ENCODE results near the gene ADAT2. TPM values are rescaled to one million over a fixed set of nuclear protein-coding genes. Genes with fewer than 3 reads are reported as not detected.
A peak's percentile ranks its signal among the peaks of the same experiment; 100 is the strongest.

Gene ADAT2
- total and polyA plus RNA-seq, 12 donors, result 0.61 to 18.6 (median 6.3) TPM

- 49 to 60% (median 52%) methylated on average over 6 of the region's 6 CpGs for WGBS, 4 donors
- peak in 2 of 7 donors; percentile 13 to 24 for DNase-seq
- no peaks in the 10 kb centered on the region for H3K36me3 ChIP-seq (replicated peaks in 1 of 2)
- H3K9me3 ChIP-seq (replicated peaks in 1 of 3), result no peaks in the 10 kb centered on the region
- no peak overlapping the region for H3K4me3 ChIP-seq
- no peak overlapping the region for H3K27ac ChIP-seq
- intact Hi-C loops (cut with DNase I), result no loop called here
- no peak for TF ChIP-seq POLR2A (IDR thresholded peaks at IDR 0.05)
- TF ChIP-seq, protein P1, sequence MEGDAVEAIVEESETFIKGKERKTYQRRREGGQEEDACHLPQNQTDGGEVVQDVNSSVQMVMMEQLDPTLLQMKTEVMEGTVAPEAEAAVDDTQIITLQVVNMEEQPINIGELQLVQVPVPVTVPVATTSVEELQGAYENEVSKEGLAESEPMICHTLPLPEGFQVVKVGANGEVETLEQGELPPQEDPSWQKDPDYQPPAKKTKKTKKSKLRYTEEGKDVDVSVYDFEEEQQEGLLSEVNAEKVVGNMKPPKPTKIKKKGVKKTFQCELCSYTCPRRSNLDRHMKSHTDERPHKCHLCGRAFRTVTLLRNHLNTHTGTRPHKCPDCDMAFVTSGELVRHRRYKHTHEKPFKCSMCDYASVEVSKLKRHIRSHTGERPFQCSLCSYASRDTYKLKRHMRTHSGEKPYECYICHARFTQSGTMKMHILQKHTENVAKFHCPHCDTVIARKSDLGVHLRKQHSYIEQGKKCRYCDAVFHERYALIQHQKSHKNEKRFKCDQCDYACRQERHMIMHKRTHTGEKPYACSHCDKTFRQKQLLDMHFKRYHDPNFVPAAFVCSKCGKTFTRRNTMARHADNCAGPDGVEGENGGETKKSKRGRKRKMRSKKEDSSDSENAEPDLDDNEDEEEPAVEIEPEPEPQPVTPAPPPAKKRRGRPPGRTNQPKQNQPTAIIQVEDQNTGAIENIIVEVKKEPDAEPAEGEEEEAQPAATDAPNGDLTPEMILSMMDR (IDR thresholded peaks at IDR 0.05), result no peak
- H3K4me1 ChIP-seq (replicated peaks in 1 of 2), result no peaks in the 10 kb centered on the region
- H3K27me3 ChIP-seq, result no peaks in the 10 kb centered on the region
Measured at GRCh38 chr6:143400258-143401067, 50.0 kb downstream of the ADAT2 start.

GRCh38 chr6:143399775-143400174 is 50.7 kb downstream of the ADAT2 start:
- H3K36me3 ChIP-seq (replicated peaks in 1 of 2), result no peaks in the 10 kb centered on the region
- H3K4me1 ChIP-seq (replicated peaks in 1 of 2), result no peaks in the 10 kb centered on the region
- TF ChIP-seq, protein P1 (IDR thresholded peaks at IDR 0.05), result no peak
- TF ChIP-seq POLR2A (IDR thresholded peaks at IDR 0.05), result no peak
- H3K4me3 ChIP-seq, result no peak overlapping the region
- no peaks in the 10 kb centered on the region for H3K27me3 ChIP-seq
- intact Hi-C loops (cut with DNase I), result no loop called here
- DNase-seq, result no peak
- WGBS, 4 donors, result 66 to 73% (median 70%) methylated on average over 7 of the region's 7 CpGs
- no peaks in the 10 kb centered on the region for H3K9me3 ChIP-seq (replicated peaks in 1 of 3)
- no peak overlapping the region for H3K27ac ChIP-seq

DNA sequence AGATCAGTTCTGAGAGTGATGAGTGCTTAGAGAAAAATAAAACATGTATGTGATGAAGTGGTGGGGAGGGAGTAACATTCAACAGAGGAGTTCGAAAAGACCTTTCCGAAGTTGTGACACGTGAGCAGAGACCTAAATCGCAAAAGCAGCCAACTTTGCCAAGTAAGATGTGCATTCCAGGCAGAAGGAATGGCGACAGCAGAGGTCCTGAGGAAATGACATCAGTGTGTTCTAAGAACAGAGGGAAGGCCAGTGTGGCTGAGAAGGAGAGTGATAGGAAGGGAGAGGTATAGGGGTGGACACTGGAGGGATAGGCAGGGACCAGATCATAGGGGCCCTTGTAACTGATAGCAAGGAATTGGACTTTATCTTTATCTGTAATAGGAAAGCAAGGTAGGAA is 51.3 kb downstream of the ADAT2 start:
- H3K27me3 ChIP-seq, result no peaks in the 10 kb centered on the region
- TF ChIP-seq POLR2A (IDR thresholded peaks at IDR 0.05), result no peak
- TF ChIP-seq, protein P1 (IDR thresholded peaks at IDR 0.05), result no peak
- H3K4me1 ChIP-seq (replicated peaks in 1 of 2), result no peaks in the 10 kb centered on the region
- H3K4me3 ChIP-seq, result no peak overlapping the region
- WGBS, 4 donors, result 76 to 82% (median 79%) methylated on average over 5 of the region's 5 CpGs
- no peaks in the 10 kb centered on the region for H3K36me3 ChIP-seq (replicated peaks in 1 of 2)
- no peak overlapping the region for H3K27ac ChIP-seq
- DNase-seq, result no peak
- intact Hi-C loops (cut with DNase I), result no loop called here
- H3K9me3 ChIP-seq (replicated peaks in 1 of 3), result no peaks in the 10 kb centered on the region

GRCh38 chr6:143397227-143398222 is 53.0 kb downstream of the ADAT2 start:
- Histone ChIP-seq H3K4me3 (no peak overlapping the region), H3K36me3 (replicated peaks in 1 of 2) (no peaks in the 10 kb centered on the region), H3K27me3 (no peaks in the 10 kb centered on the region), H3K27ac (no peak overlapping the region), H3K9me3 (replicated peaks in 1 of 3) (no peaks in the 10 kb centered on the region), H3K4me1 (replicated peaks in 1 of 2) (no peaks in the 10 kb centered on the region)
- intact Hi-C loops (cut with DNase I), result no loop called here
- no peak for TF ChIP-seq POLR2A (IDR thresholded peaks at IDR 0.05)
- TF ChIP-seq, protein P1 (IDR thresholded peaks at IDR 0.05), result no peak
- 70 to 77% (median 73%) methylated on average over 16 of the region's 16 CpGs for WGBS, 4 donors
- no peak for DNase-seq
